HG03439 (cell line): Measurements from ENCODE around the gene PRRT1.
"Not testable (repeated sequence)": the region's sequence is repeated elsewhere in the genome, so short reads cannot be mapped to it uniquely, and the experiment has no call there.

Experiments used
- ATAC-seq: cut with Tn5 transposase; IDR thresholded peaks from one replicate; pipeline ENCODE4 v1.9.1; 2021; ENCODE audit warnings: mild to moderate bottlenecking, moderate library complexity; ENCODE audit not compliant: unreplicated experiment

PRRT1 gene

GRCh38 chr6:32105433-32105832 lies 46.3 kb downstream of the PRRT1 start:
- ATAC-seq = no peak

GRCh38 chr6:32102255-32102654 lies 49.5 kb downstream of the PRRT1 start:
- no peak for ATAC-seq

- not testable (repeated sequence) for ATAC-seq
Measured at GRCh38 chr6:32100251-32100650, 51.5 kb downstream of the PRRT1 start.
